ENCODE data around the gene RALGAPA2. TPM values are rescaled to one million over a fixed set of nuclear protein-coding genes. Genes with fewer than 3 reads are reported as not detected.

RALGAPA2 gene
- total and polyA plus RNA-seq, 7 experiments from 2014 or later = 6.7 to 45.4 (median 34.9) TPM

- intact Hi-C loops (cut with micrococcal nuclease) = no loop called here
- Mint-ChIP-seq H3K27me3 (no peaks in the 10 kb centered on the region), H3K4me3 (no peak overlapping the region), H3K4me1 (peaks cover 6 to 15% (median 11%) of the 10 kb centered on the region in 7 donors), H3K36me3 (peaks cover 4 to 48% (median 26%) of the 10 kb centered on the region in 5 donors), H3K27ac (no peak overlapping the region), H3K9me3 (peaks cover 0 to 17% (median 3%) of the 10 kb centered on the region in 11 donors)
- no peaks in the 10 kb centered on the region for H3K27me3 ChIP-seq (ENCODE audit: control insufficient read depth in 2 of 2, insufficient read depth in 2 of 2, low read length in 2 of 2)
- POLR2A ChIA-PET = no interaction called here
- peaks cover 0 to 5% (median 0%) of the 10 kb centered on the region in 3 experiments for H3K9me3 ChIP-seq (ENCODE audit: control insufficient read depth in 2 of 3, low read length in 3 of 3)
- no peak overlapping the region for H3K4me3 ChIP-seq (ENCODE audit: low read length)
- CTCF ChIA-PET = no interaction called here
- no peak overlapping the region for H3K27ac ChIP-seq (ENCODE audit: low read depth, low read length)
- peaks cover 0 to 5% of the 10 kb centered on the region in 2 donors for H3K4me1 ChIP-seq (ENCODE audit: control insufficient read depth in 2 of 2, insufficient read depth in 2 of 2, low read length in 2 of 2)
- H3K36me3 ChIP-seq (ENCODE audit: control insufficient read depth in 2 of 3, insufficient read depth in 3 of 3, low read length in 3 of 3) = peaks cover 0 to 10% (median 0%) of the 10 kb centered on the region in 3 experiments
- ATAC-seq = no peak
- no peak for DNase-seq
These were observed 160.4 kb downstream of the RALGAPA2 start for GRCh38 chr20:20552076-20552475.

GRCh38 chr20:20551409-20551808 lies 161.0 kb downstream of the RALGAPA2 start:
- POLR2A ChIA-PET = no interaction called here
- intact Hi-C loops (cut with micrococcal nuclease) = no loop called here
- Histone ChIP-seq H3K27ac (ENCODE audit: low read depth, low read length) (no peak overlapping the region), H3K9me3 (ENCODE audit: control insufficient read depth in 2 of 3, low read length in 3 of 3) (peaks cover 0 to 5% (median 0%) of the 10 kb centered on the region in 3 experiments), H3K36me3 (ENCODE audit: control insufficient read depth in 2 of 3, insufficient read depth in 3 of 3, low read length in 3 of 3) (peaks cover 0 to 12% (median 0%) of the 10 kb centered on the region in 3 experiments), H3K4me3 (ENCODE audit: low read length) (no peak overlapping the region), H3K4me1 (ENCODE audit: control insufficient read depth in 2 of 2, insufficient read depth in 2 of 2, low read length in 2 of 2) (peaks cover 0 to 5% of the 10 kb centered on the region in 2 donors), H3K27me3 (ENCODE audit: control insufficient read depth in 2 of 2, insufficient read depth in 2 of 2, low read length in 2 of 2) (no peaks in the 10 kb centered on the region)
- H3K4me1 Mint-ChIP-seq = peaks cover 6 to 20% (median 11%) of the 10 kb centered on the region in 7 donors
- peaks cover 0 to 12% (median 3%) of the 10 kb centered on the region in 11 donors for H3K9me3 Mint-ChIP-seq
- DNase-seq = no peak
- CTCF ChIA-PET = no interaction called here
- H3K27ac Mint-ChIP-seq = no peak overlapping the region
- H3K4me3 Mint-ChIP-seq = no peak overlapping the region
- H3K27me3 Mint-ChIP-seq = no peaks in the 10 kb centered on the region
- ATAC-seq = no peak
- H3K36me3 Mint-ChIP-seq = peaks cover 3 to 48% (median 30%) of the 10 kb centered on the region in 5 donors

GRCh38 chr20:20549704-20550103 lies 162.7 kb downstream of the RALGAPA2 start:
- no peak overlapping the region for H3K27ac Mint-ChIP-seq
- no peaks in the 10 kb centered on the region for H3K27me3 Mint-ChIP-seq
- peaks cover 4 to 46% (median 30%) of the 10 kb centered on the region in 5 donors for H3K36me3 Mint-ChIP-seq
- Histone ChIP-seq H3K36me3 (ENCODE audit: control insufficient read depth in 2 of 3, insufficient read depth in 3 of 3, low read length in 3 of 3) (peaks cover 0 to 15% (median 0%) of the 10 kb centered on the region in 3 experiments), H3K9me3 (ENCODE audit: control insufficient read depth in 2 of 3, low read length in 3 of 3) (no peaks in the 10 kb centered on the region), H3K4me3 (ENCODE audit: low read length) (no peak overlapping the region), H3K27me3 (ENCODE audit: control insufficient read depth in 2 of 2, insufficient read depth in 2 of 2, low read length in 2 of 2) (no peaks in the 10 kb centered on the region), H3K4me1 (ENCODE audit: control insufficient read depth in 2 of 2, insufficient read depth in 2 of 2, low read length in 2 of 2) (peaks cover 0 to 5% of the 10 kb centered on the region in 2 donors), H3K27ac (ENCODE audit: low read depth, low read length) (no peak overlapping the region)
- DNase-seq (no peak), ATAC-seq (no peak)
- H3K4me3 Mint-ChIP-seq = no peak overlapping the region
- intact Hi-C loops (cut with micrococcal nuclease) = no loop called here
- H3K9me3 Mint-ChIP-seq = no peaks in the 10 kb centered on the region
- peaks cover 6 to 20% (median 11%) of the 10 kb centered on the region in 7 donors for H3K4me1 Mint-ChIP-seq
- POLR2A ChIA-PET = no interaction called here
- CTCF ChIA-PET = no interaction called here

- no peak overlapping the region for H3K4me3 ChIP-seq (ENCODE audit: low read length)
- DNase-seq (no peak), ATAC-seq (no peak)
- H3K27me3 ChIP-seq (ENCODE audit: control insufficient read depth in 2 of 2, insufficient read depth in 2 of 2, low read length in 2 of 2) = no peaks in the 10 kb centered on the region
- peaks cover 0 to 5% of the 10 kb centered on the region in 2 donors for H3K4me1 ChIP-seq (ENCODE audit: control insufficient read depth in 2 of 2, insufficient read depth in 2 of 2, low read length in 2 of 2)
- intact Hi-C loops (cut with micrococcal nuclease) = no loop called here
- Mint-ChIP-seq H3K4me3 (no peak overlapping the region), H3K27ac (no peak overlapping the region), H3K9me3 (no peaks in the 10 kb centered on the region), H3K4me1 (peaks cover 6 to 20% (median 11%) of the 10 kb centered on the region in 7 donors), H3K36me3 (peaks cover 4 to 50% (median 35%) of the 10 kb centered on the region in 5 donors), H3K27me3 (no peaks in the 10 kb centered on the region)
- H3K36me3 ChIP-seq (ENCODE audit: control insufficient read depth in 2 of 3, insufficient read depth in 3 of 3, low read length in 3 of 3) = peaks cover 0 to 15% (median 0%) of the 10 kb centered on the region in 3 experiments
- CTCF ChIA-PET = no interaction called here
- POLR2A ChIA-PET = no interaction called here
- no peak overlapping the region for H3K27ac ChIP-seq (ENCODE audit: low read depth, low read length)
- H3K9me3 ChIP-seq (ENCODE audit: control insufficient read depth in 2 of 3, low read length in 3 of 3) = no peaks in the 10 kb centered on the region
These were observed 163.2 kb downstream of the RALGAPA2 start for GRCh38 chr20:20549267-20549612.

GRCh38 chr20:20548527-20549266 lies 163.7 kb downstream of the RALGAPA2 start:
- intact Hi-C loops (cut with micrococcal nuclease) = no loop called here
- H3K27ac Mint-ChIP-seq = peak overlapping the region in 1 of 9 donors; percentile 59
- H3K9me3 Mint-ChIP-seq = no peaks in the 10 kb centered on the region
- H3K4me1 Mint-ChIP-seq = peaks cover 6 to 20% (median 11%) of the 10 kb centered on the region in 7 donors
- no peak for DNase-seq
- H3K4me3 Mint-ChIP-seq = no peak overlapping the region
- peaks cover 4 to 55% (median 39%) of the 10 kb centered on the region in 5 donors for H3K36me3 Mint-ChIP-seq
- POLR2A ChIA-PET = no interaction called here
- Histone ChIP-seq H3K27ac (ENCODE audit: low read depth, low read length) (no peak overlapping the region), H3K4me3 (ENCODE audit: low read length) (no peak overlapping the region), H3K9me3 (ENCODE audit: control insufficient read depth in 2 of 3, low read length in 3 of 3) (no peaks in the 10 kb centered on the region), H3K36me3 (ENCODE audit: control insufficient read depth in 2 of 3, insufficient read depth in 3 of 3, low read length in 3 of 3) (peaks cover 0 to 15% (median 0%) of the 10 kb centered on the region in 3 experiments), H3K4me1 (ENCODE audit: control insufficient read depth in 2 of 2, insufficient read depth in 2 of 2, low read length in 2 of 2) (peaks cover 0 to 5% of the 10 kb centered on the region in 2 donors), H3K27me3 (ENCODE audit: control insufficient read depth in 2 of 2, insufficient read depth in 2 of 2, low read length in 2 of 2) (no peaks in the 10 kb centered on the region)
- CTCF ChIA-PET = no interaction called here
- ATAC-seq = no peak
- no peaks in the 10 kb centered on the region for H3K27me3 Mint-ChIP-seq

GRCh38 chr20:20547876-20548266 lies 164.6 kb downstream of the RALGAPA2 start:
- ATAC-seq = no peak
- intact Hi-C loops (cut with micrococcal nuclease) = no loop called here

More at GRCh38 chr20:20547876-20548266, 164.6 kb downstream of the RALGAPA2 start:
- H3K9me3 Mint-ChIP-seq = peaks cover 0 to 4% (median 0%) of the 10 kb centered on the region in 11 donors
- H3K27ac Mint-ChIP-seq = peak overlapping the region in 3 of 9 donors; percentile 46 to 59 (median 59)
- ChIA-PET CTCF (no interaction called here), POLR2A (no interaction called here)
- Histone ChIP-seq H3K36me3 (ENCODE audit: control insufficient read depth in 2 of 3, insufficient read depth in 3 of 3, low read length in 3 of 3) (peaks cover 0 to 15% (median 0%) of the 10 kb centered on the region in 3 experiments), H3K27me3 (ENCODE audit: control insufficient read depth in 2 of 2, insufficient read depth in 2 of 2, low read length in 2 of 2) (no peaks in the 10 kb centered on the region), H3K4me1 (ENCODE audit: control insufficient read depth in 2 of 2, insufficient read depth in 2 of 2, low read length in 2 of 2) (peaks cover 0 to 5% of the 10 kb centered on the region in 2 donors), H3K4me3 (ENCODE audit: low read length) (no peak overlapping the region), H3K9me3 (ENCODE audit: control insufficient read depth in 2 of 3, low read length in 3 of 3) (no peaks in the 10 kb centered on the region), H3K27ac (ENCODE audit: low read depth, low read length) (no peak overlapping the region)
- no peak overlapping the region for H3K4me3 Mint-ChIP-seq
- H3K4me1 Mint-ChIP-seq = peaks cover 6 to 20% (median 11%) of the 10 kb centered on the region in 7 donors
- DNase-seq = no peak
- peaks cover 4 to 57% (median 32%) of the 10 kb centered on the region in 5 donors for H3K36me3 Mint-ChIP-seq
- H3K27me3 Mint-ChIP-seq = no peaks in the 10 kb centered on the region

All from naive thymus-derived CD4-positive, alpha-beta T cell (primary cell).